ENCODE data around the gene SHISAL2A. TPM values are rescaled to one million over a fixed set of nuclear protein-coding genes. Genes with fewer than 3 reads are reported as not detected.

Gene SHISAL2A
- total RNA-seq, 1 donor from 2014 or later, result 0.65 TPM

- Mint-ChIP-seq H3K4me3 (no peak overlapping the region), H3K27me3 (ENCODE audit: low read depth) (peaks cover 35% of the 10 kb centered on the region), H3K36me3 (ENCODE audit: low read depth) (no peaks in the 10 kb centered on the region), H3K9me3 (peaks cover 5% of the 10 kb centered on the region), H3K27ac (ENCODE audit: unreplicated experiment) (no peak overlapping the region), H3K4me1 (peaks cover 23% of the 10 kb centered on the region)
- DNase-seq (ENCODE audit: low read depth, low spot score), result no peak
- TF ChIP-seq CTCF (conservative IDR thresholded peaks at IDR 0.05), result no peak
Measured at GRCh38 chr1:52636721-52637695, 4.0 kb downstream of the SHISAL2A start.

- Mint-ChIP-seq H3K27me3 (ENCODE audit: low read depth) (peaks cover 26% of the 10 kb centered on the region), H3K27ac (ENCODE audit: unreplicated experiment) (no peak overlapping the region), H3K36me3 (ENCODE audit: low read depth) (no peaks in the 10 kb centered on the region), H3K9me3 (peaks cover 5% of the 10 kb centered on the region), H3K4me1 (peaks cover 20% of the 10 kb centered on the region), H3K4me3 (no peak overlapping the region)
- DNase-seq (ENCODE audit: low read depth, low spot score), result no peak
- TF ChIP-seq CTCF (conservative IDR thresholded peaks at IDR 0.05), result no peak
Measured at GRCh38 chr1:52637946-52638345, 5.0 kb downstream of the SHISAL2A start.

- H3K36me3 Mint-ChIP-seq (ENCODE audit: low read depth), result no peaks in the 10 kb centered on the region
- H3K27ac Mint-ChIP-seq (ENCODE audit: unreplicated experiment), result no peak overlapping the region
- DNase-seq (ENCODE audit: low read depth, low spot score), result no peak
- peaks cover 12% of the 10 kb centered on the region for H3K4me1 Mint-ChIP-seq
- peaks cover 2% of the 10 kb centered on the region for H3K27me3 Mint-ChIP-seq (ENCODE audit: low read depth)
- peaks cover 3% of the 10 kb centered on the region for H3K9me3 Mint-ChIP-seq
- H3K4me3 Mint-ChIP-seq, result no peak overlapping the region
- TF ChIP-seq CTCF (conservative IDR thresholded peaks at IDR 0.05), result no peak
Measured at GRCh38 chr1:52640697-52641096, 7.7 kb downstream of the SHISAL2A start.

GRCh38 chr1:52641307-52641706 lies 8.3 kb downstream of the SHISAL2A start:
- TF ChIP-seq CTCF (conservative IDR thresholded peaks at IDR 0.05), result no peak
- H3K27me3 Mint-ChIP-seq (ENCODE audit: low read depth), result peaks cover 2% of the 10 kb centered on the region
- H3K4me3 Mint-ChIP-seq, result no peak overlapping the region
- no peak for DNase-seq (ENCODE audit: low read depth, low spot score)
- peaks cover 12% of the 10 kb centered on the region for H3K4me1 Mint-ChIP-seq
- peaks cover 3% of the 10 kb centered on the region for H3K9me3 Mint-ChIP-seq
- H3K27ac Mint-ChIP-seq (ENCODE audit: unreplicated experiment), result no peak overlapping the region
- no peaks in the 10 kb centered on the region for H3K36me3 Mint-ChIP-seq (ENCODE audit: low read depth)

- DNase-seq (ENCODE audit: low read depth, low spot score), result no peak
- no peaks in the 10 kb centered on the region for H3K27me3 Mint-ChIP-seq (ENCODE audit: low read depth)
- no peaks in the 10 kb centered on the region for H3K36me3 Mint-ChIP-seq (ENCODE audit: low read depth)
- H3K4me1 Mint-ChIP-seq, result peaks cover 4% of the 10 kb centered on the region
- H3K27ac Mint-ChIP-seq (ENCODE audit: unreplicated experiment), result no peak overlapping the region
- no peak for TF ChIP-seq CTCF (conservative IDR thresholded peaks at IDR 0.05)
- H3K4me3 Mint-ChIP-seq, result no peak overlapping the region
- H3K9me3 Mint-ChIP-seq, result peaks cover 3% of the 10 kb centered on the region
Measured at GRCh38 chr1:52645261-52645660, 12.3 kb downstream of the SHISAL2A start.

Measured in neural crest cell (in vitro differentiated cells).